ENCODE measurements around the gene HOXD11.

The HOXD11 gene

DNA sequence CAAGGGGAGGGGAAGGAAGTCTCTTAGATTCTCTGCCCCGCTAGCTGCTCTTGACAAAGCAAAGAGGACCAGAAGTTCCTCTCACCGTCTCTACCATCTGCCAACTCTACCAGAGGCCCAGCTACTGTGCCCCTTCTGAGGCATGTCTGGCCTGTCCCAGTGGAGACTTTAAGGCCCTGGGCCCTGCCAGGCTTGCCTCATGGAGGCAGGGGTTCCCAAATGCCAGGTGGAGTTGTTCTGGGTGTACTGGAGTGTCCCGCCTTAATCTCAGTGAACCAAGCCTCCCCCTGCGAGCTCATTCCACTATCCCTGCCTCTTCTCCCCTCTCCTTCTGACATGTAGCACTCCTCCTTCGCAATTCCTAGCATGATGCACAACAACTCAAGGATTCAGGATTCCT lies 5.2 kb upstream of the HOXD11 start:
- DNase-seq (ENCODE audit: low spot score): no peak
- TF ChIP-seq, protein P1, sequence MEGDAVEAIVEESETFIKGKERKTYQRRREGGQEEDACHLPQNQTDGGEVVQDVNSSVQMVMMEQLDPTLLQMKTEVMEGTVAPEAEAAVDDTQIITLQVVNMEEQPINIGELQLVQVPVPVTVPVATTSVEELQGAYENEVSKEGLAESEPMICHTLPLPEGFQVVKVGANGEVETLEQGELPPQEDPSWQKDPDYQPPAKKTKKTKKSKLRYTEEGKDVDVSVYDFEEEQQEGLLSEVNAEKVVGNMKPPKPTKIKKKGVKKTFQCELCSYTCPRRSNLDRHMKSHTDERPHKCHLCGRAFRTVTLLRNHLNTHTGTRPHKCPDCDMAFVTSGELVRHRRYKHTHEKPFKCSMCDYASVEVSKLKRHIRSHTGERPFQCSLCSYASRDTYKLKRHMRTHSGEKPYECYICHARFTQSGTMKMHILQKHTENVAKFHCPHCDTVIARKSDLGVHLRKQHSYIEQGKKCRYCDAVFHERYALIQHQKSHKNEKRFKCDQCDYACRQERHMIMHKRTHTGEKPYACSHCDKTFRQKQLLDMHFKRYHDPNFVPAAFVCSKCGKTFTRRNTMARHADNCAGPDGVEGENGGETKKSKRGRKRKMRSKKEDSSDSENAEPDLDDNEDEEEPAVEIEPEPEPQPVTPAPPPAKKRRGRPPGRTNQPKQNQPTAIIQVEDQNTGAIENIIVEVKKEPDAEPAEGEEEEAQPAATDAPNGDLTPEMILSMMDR (IDR thresholded peaks at IDR 0.05; ENCODE audit: extremely low read depth, missing control alignments): no peak

DNA sequence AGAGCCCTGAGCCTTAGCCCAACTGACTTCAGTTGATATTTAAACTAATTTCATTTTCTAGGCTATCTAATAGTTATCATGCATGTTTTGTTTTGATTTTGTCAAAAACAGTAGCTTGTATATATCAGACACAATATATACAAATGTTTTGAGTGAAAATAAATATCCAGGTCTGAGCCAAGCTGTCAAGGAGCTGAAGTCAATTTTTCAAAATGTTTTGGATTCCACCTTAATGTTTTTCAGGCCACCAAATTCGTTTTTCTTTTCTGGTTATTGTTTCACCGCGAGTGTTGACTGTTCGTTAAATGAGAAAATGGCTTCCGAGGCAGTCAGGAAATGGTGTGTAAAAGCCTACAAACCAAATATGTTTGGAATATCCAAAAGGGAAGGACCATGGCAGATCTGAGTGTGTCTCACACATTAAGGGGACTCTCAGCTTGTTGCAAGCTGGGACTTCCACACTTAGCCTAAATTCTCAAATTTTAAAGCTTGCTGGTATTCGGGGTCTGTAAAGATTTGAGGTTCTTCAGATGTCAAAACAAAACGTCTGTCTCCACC lies 4.7 kb upstream of the HOXD11 start:
- TF ChIP-seq, protein P1 (IDR thresholded peaks at IDR 0.05; ENCODE audit: extremely low read depth, missing control alignments): no peak
- no peak for DNase-seq (ENCODE audit: low spot score)

DNA sequence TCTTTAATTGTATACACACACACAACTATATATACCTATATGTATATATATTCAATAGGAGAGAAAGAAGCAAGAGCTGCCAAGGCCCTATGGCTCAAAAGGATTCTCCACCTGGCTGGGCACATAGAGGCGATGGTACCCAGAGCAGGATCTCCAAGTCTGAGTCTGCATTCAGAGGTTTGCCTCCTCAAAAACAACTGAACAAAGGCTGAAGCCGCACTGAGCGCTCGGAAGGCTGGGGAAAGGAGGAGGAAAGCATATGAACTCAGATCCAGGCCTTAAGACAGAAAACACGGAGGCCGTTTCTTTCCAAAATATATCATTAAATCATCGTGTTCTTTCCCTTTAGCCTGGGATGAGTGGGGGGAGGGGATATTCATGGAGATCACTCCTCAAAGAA lies 3.9 kb upstream of the HOXD11 start:
- TF ChIP-seq, protein P1 (IDR thresholded peaks at IDR 0.05; ENCODE audit: extremely low read depth, missing control alignments): no peak
- DNase-seq (ENCODE audit: low spot score): no peak

DNA sequence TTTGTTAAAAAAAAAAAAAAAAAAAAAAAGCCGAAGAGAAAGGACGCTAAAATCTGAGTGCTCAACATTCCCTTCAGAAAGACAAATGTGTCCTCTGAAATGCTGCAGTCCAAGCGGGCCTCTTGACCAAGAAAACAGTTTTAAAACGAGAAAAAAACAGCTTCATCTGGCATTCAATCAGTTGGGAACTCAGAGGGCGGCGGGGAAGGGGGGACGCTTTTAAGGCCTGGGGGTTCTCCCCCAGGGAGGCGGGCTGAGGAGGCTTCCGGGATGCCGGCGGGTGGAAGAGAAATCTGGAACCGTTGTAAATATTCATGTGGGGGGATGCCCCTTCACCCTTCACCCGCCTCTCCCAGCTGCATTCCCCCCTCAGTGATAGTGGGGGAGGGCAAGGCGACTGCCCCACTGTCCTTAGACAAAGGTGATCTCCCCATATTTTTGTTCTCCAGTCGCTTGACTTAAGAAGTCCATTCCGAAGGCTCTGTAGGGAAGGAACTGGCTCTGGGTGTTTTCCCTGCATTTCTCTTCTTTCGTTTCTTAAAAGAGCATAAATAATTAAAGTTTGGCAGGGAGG lies 3.3 kb upstream of the HOXD11 start:
- TF ChIP-seq, protein P1 (IDR thresholded peaks at IDR 0.05; ENCODE audit: extremely low read depth, missing control alignments): no peak
- no peak for DNase-seq (ENCODE audit: low spot score)

- DNase-seq (ENCODE audit: low spot score): no peak
- TF ChIP-seq, protein P1 (IDR thresholded peaks at IDR 0.05; ENCODE audit: extremely low read depth, missing control alignments): no peak
These were observed 2.6 kb upstream of the HOXD11 start for GRCh38 chr2:176104316-176105077.

DNA sequence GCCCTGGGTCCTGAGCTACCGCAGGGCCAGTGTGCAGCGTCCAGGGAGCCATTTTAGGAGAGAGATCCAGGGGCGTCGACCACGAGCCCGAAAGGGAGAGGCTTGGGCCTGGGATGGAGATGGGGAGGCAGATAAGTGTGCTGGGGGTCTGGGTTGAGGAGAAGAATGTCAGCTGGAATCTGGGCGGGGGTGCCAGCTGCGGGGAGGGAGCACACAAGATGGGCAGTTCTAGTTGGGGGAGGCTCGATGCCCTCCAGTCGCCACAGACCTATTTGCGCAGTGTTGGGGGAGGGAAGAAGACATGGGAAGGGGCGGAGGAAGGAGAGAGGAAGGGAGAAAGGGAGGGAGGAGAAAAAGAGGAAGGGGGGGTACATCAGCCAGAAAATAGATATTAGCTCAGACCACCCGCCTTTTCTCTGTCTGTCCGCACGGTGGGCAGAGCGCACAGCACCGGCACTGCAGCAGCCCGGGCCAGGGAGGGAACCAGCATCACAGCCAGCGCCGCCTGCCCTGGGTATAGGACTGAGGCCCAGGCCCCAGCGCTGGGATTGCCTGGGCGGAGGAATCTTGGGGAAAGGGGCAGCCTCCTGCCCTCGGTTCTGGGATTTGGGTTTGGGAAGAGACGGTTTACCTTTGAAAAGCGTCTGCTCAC lies 1.9 kb upstream of the HOXD11 start:
- TF ChIP-seq, protein P1 (IDR thresholded peaks at IDR 0.05; ENCODE audit: extremely low read depth, missing control alignments): no peak
- no peak for DNase-seq (ENCODE audit: low spot score)

Data from GM20000 (cell line).